ENCODE results near the gene SHTN1. TPM values are rescaled to one million over a fixed set of nuclear protein-coding genes. Genes with fewer than 3 reads are reported as not detected.

Gene SHTN1
- total and polyA plus RNA-seq, 2 donors from 2014 or later = 14.0 to 44.2 TPM

DNA sequence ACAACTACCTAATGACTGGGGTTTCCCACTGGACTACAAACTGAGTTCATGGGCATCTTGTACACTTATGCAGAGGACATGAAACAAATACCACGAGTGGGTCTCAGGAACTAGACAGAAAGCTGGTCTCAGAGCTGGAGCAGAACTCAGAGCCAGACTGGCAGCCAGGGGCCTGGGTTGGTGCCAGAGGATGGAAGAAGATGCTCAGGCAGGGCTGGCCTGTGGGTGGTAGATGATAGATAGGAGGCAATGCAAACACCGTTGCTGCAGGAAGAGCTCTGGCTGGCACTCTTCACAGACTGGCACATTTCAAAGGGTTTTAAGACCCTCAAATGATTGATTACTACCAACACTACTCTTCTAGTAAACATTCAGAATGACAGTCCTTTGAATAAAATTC, 126.9 kb downstream of the SHTN1 start:
- Histone ChIP-seq H3K4me1 (ENCODE audit: control insufficient read depth in 2 of 3, insufficient read depth in 2 of 3, low read depth in 1 of 3, low read length in 3 of 3) (no peaks in the 10 kb centered on the region), H3K9ac (ENCODE audit: low read length in 3 of 3) (no peak overlapping the region), H3K27ac (ENCODE audit: low read depth in 2 of 2, low read length in 2 of 2) (no peak overlapping the region), H3K27me3 (ENCODE audit: control insufficient read depth, insufficient read depth, low read length) (no peaks in the 10 kb centered on the region), H3K36me3 (ENCODE audit: control insufficient read depth in 2 of 3, insufficient read depth in 3 of 3, low read length in 3 of 3) (no peaks in the 10 kb centered on the region), H3K9me3 (ENCODE audit: control insufficient read depth in 2 of 3, insufficient read depth in 1 of 3, low read length in 3 of 3) (no peaks in the 10 kb centered on the region), H3K4me3 (ENCODE audit: low read length in 3 of 3) (no peak overlapping the region)
- TF ChIP-seq, protein P1, sequence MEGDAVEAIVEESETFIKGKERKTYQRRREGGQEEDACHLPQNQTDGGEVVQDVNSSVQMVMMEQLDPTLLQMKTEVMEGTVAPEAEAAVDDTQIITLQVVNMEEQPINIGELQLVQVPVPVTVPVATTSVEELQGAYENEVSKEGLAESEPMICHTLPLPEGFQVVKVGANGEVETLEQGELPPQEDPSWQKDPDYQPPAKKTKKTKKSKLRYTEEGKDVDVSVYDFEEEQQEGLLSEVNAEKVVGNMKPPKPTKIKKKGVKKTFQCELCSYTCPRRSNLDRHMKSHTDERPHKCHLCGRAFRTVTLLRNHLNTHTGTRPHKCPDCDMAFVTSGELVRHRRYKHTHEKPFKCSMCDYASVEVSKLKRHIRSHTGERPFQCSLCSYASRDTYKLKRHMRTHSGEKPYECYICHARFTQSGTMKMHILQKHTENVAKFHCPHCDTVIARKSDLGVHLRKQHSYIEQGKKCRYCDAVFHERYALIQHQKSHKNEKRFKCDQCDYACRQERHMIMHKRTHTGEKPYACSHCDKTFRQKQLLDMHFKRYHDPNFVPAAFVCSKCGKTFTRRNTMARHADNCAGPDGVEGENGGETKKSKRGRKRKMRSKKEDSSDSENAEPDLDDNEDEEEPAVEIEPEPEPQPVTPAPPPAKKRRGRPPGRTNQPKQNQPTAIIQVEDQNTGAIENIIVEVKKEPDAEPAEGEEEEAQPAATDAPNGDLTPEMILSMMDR (IDR thresholded peaks at IDR 0.05; ENCODE audit: borderline replicate concordance, extremely low read depth, insufficient read depth) = no peak
- intact Hi-C loops (cut with DNase I) = no loop called here
- DNase-seq (no peak), FAIRE-seq (no peak)

DNA sequence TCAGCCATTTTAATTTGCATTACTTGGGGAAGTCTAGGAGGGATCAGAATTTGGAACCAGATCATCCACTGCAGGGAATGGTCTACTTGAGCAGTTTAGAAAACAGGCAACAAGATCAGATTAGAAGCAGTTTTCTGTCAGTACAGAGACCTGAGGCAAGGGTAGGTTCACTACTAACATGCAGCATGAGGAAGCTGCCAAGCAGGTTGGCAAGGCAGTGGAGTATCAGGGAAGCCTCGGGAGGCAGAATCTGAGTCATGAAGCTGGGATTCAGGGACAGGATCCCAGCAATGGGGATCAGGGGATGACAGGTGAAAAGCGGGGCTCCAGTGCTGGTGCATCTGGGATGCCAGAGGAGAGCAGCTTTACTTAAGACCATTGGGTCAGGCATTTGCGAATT, 127.6 kb downstream of the SHTN1 start:
- Histone ChIP-seq H3K27me3 (ENCODE audit: control insufficient read depth, insufficient read depth, low read length) (no peaks in the 10 kb centered on the region), H3K9me3 (ENCODE audit: control insufficient read depth in 2 of 3, insufficient read depth in 1 of 3, low read length in 3 of 3) (no peaks in the 10 kb centered on the region), H3K27ac (ENCODE audit: low read depth in 2 of 2, low read length in 2 of 2) (no peak overlapping the region), H3K36me3 (ENCODE audit: control insufficient read depth in 2 of 3, insufficient read depth in 3 of 3, low read length in 3 of 3) (no peaks in the 10 kb centered on the region), H3K4me1 (ENCODE audit: control insufficient read depth in 2 of 3, insufficient read depth in 2 of 3, low read depth in 1 of 3, low read length in 3 of 3) (no peaks in the 10 kb centered on the region), H3K4me3 (ENCODE audit: low read length in 3 of 3) (no peak overlapping the region), H3K9ac (ENCODE audit: low read length in 3 of 3) (no peak overlapping the region)
- no peak for FAIRE-seq
- intact Hi-C loops (cut with DNase I) = no loop called here
- DNase-seq = no peak
- TF ChIP-seq, protein P1 (IDR thresholded peaks at IDR 0.05; ENCODE audit: borderline replicate concordance, extremely low read depth, insufficient read depth) = no peak

GRCh38 chr10:116875897-116876296, 129.1 kb downstream of the SHTN1 start:
- DNase-seq (no peak), FAIRE-seq (no peak)
- H3K9ac ChIP-seq (ENCODE audit: low read length in 3 of 3) = no peak overlapping the region
- H3K9me3 ChIP-seq (ENCODE audit: control insufficient read depth in 2 of 3, insufficient read depth in 1 of 3, low read length in 3 of 3) = no peaks in the 10 kb centered on the region
- no peak overlapping the region for H3K4me3 ChIP-seq (ENCODE audit: low read length in 3 of 3)
- no peaks in the 10 kb centered on the region for H3K27me3 ChIP-seq (ENCODE audit: control insufficient read depth, insufficient read depth, low read length)
- intact Hi-C loops (cut with DNase I) = no loop called here
- H3K36me3 ChIP-seq (ENCODE audit: control insufficient read depth in 2 of 3, insufficient read depth in 3 of 3, low read length in 3 of 3) = no peaks in the 10 kb centered on the region
- no peak overlapping the region for H3K27ac ChIP-seq (ENCODE audit: low read depth in 2 of 2, low read length in 2 of 2)
- TF ChIP-seq, protein P1 (IDR thresholded peaks at IDR 0.05; ENCODE audit: borderline replicate concordance, extremely low read depth, insufficient read depth) = no peak
- H3K4me1 ChIP-seq (ENCODE audit: control insufficient read depth in 2 of 3, insufficient read depth in 2 of 3, low read depth in 1 of 3, low read length in 3 of 3) = no peaks in the 10 kb centered on the region

- Histone ChIP-seq H3K4me1 (ENCODE audit: control insufficient read depth in 2 of 3, insufficient read depth in 2 of 3, low read depth in 1 of 3, low read length in 3 of 3) (no peaks in the 10 kb centered on the region), H3K36me3 (ENCODE audit: control insufficient read depth in 2 of 3, insufficient read depth in 3 of 3, low read length in 3 of 3) (no peaks in the 10 kb centered on the region), H3K9me3 (ENCODE audit: control insufficient read depth in 2 of 3, insufficient read depth in 1 of 3, low read length in 3 of 3) (no peaks in the 10 kb centered on the region), H3K9ac (ENCODE audit: low read length in 3 of 3) (no peak overlapping the region), H3K27ac (ENCODE audit: low read depth in 2 of 2, low read length in 2 of 2) (no peak overlapping the region), H3K27me3 (ENCODE audit: control insufficient read depth, insufficient read depth, low read length) (no peaks in the 10 kb centered on the region), H3K4me3 (ENCODE audit: low read length in 3 of 3) (no peak overlapping the region)
- intact Hi-C loops (cut with DNase I) = no loop called here
- no peak for DNase-seq
- TF ChIP-seq, protein P1 (IDR thresholded peaks at IDR 0.05; ENCODE audit: borderline replicate concordance, extremely low read depth, insufficient read depth) = no peak
- no peak for FAIRE-seq
Observed at GRCh38 chr10:116873134-116873533, 131.9 kb downstream of the SHTN1 start.
